Measurements from ENCODE around the gene UBAP2L.
"Not testable (repeated sequence)": the region's sequence is repeated elsewhere in the genome, so short reads cannot be mapped to it uniquely, and the experiment has no call there.

UBAP2L gene

DNA sequence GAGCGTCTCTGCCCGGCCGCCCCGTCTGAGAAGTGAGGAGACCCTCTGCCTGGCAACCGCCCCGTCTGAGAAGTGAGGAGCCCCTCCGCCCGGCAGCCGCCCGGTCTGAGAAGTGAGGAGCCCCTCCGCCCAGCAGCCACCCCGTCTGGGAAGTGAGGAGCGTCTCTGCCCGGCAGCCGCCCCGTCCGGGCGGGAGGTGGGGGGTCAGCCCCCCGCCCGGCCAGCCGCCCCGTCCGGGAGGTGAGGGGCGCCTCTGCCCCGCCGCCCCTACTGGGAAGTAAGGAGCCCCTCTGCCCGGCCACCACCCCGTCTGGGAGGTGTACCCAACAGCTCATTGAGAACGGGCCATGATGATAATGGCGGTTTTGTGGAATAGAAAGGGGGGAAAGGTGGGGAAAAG is 66.8 kb downstream of the UBAP2L start:
- not testable (repeated sequence) for H2BK15ac ChIP-seq (ENCODE audit: low read depth, poor library complexity, severe bottlenecking); H3K23ac ChIP-seq (ENCODE audit: low read length in 2 of 2); H4K8ac ChIP-seq (ENCODE audit: low read length); H3K4me2 ChIP-seq (ENCODE audit: low read length, poor library complexity, severe bottlenecking); H3K4me3 ChIP-seq (ENCODE audit: insufficient read depth in 1 of 2, low read depth in 1 of 2, low read length in 2 of 2); H3K79me1 ChIP-seq (replicated peaks; ENCODE audit: low read length, poor library complexity, severe bottlenecking); H3K14ac ChIP-seq (ENCODE audit: low read length in 2 of 2); H3K36me3 ChIP-seq (ENCODE audit: control insufficient read depth in 1 of 2, insufficient read depth in 2 of 2, low read depth in 1 of 2, low read length in 2 of 2); H2BK120ac ChIP-seq (ENCODE audit: low read depth, low read length); H3K18ac ChIP-seq (ENCODE audit: low read depth in 1 of 2, low read length in 2 of 2); H3K27ac ChIP-seq (ENCODE audit: low read length, poor library complexity, severe bottlenecking); H3K4ac ChIP-seq (ENCODE audit: low read depth in 1 of 2, low read length in 2 of 2); H2BK5ac ChIP-seq (ENCODE audit: low read depth, low read length, poor library complexity, severe bottlenecking); H2AK5ac ChIP-seq (ENCODE audit: low read length, severe bottlenecking); H2AFZ ChIP-seq (ENCODE audit: low read depth, low read length); H3K9ac ChIP-seq (ENCODE audit: low read length); H2BK12ac ChIP-seq (ENCODE audit: low read length in 2 of 2); H4K91ac ChIP-seq (ENCODE audit: low read length); H3K9me3 ChIP-seq (ENCODE audit: control insufficient read depth, low read length); DNase-seq; H3K4me1 ChIP-seq (ENCODE audit: control insufficient read depth, insufficient read depth, low read depth, low read length); H3K27me3 ChIP-seq (ENCODE audit: control insufficient read depth in 1 of 2, insufficient read depth in 1 of 2, low read length in 2 of 2)
- 100% methylated on average over 3 of the region's 30 CpGs for WGBS

DNA sequence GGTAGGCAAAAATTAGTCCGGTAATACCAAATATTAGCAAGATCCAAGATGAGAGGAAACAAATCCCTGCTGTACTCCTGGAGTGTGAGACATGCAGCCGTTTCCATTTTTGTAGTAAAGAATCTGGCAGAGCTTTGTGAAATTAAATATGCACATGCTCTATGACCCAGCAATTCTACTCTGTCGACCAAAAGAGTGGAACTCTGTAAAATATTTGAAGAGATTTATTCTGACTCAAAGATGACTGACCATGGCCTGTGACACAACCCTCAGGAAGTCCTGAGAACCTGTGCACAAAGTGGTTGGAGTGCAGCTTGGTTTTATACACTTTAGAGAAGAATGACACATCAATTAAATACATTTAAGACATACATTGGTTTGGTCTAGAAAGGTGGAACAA is 67.9 kb downstream of the UBAP2L start:
- no peak overlapping the region for H2AK5ac ChIP-seq (ENCODE audit: low read length, severe bottlenecking)
- H3K9me3 ChIP-seq (ENCODE audit: control insufficient read depth, low read length) = peaks cover 2% of the 10 kb centered on the region
- H2BK5ac ChIP-seq (ENCODE audit: low read depth, low read length, poor library complexity, severe bottlenecking) = no peak overlapping the region
- no peak for DNase-seq
- H3K27ac ChIP-seq (ENCODE audit: low read length, poor library complexity, severe bottlenecking) = no peak overlapping the region
- H3K18ac ChIP-seq (ENCODE audit: low read depth in 1 of 2, low read length in 2 of 2) = no peak overlapping the region
- H3K36me3 ChIP-seq (ENCODE audit: control insufficient read depth in 1 of 2, insufficient read depth in 2 of 2, low read depth in 1 of 2, low read length in 2 of 2) = no peaks in the 10 kb centered on the region
- no peaks in the 10 kb centered on the region for H3K79me1 ChIP-seq (replicated peaks; ENCODE audit: low read length, poor library complexity, severe bottlenecking)
- H3K27me3 ChIP-seq (ENCODE audit: control insufficient read depth in 1 of 2, insufficient read depth in 1 of 2, low read length in 2 of 2) = peaks cover 0 to 4% of the 10 kb centered on the region in 2 experiments
- no peak overlapping the region for H3K14ac ChIP-seq (ENCODE audit: low read length in 2 of 2)
- no peak overlapping the region for H4K8ac ChIP-seq (ENCODE audit: low read length)
- H3K4me1 ChIP-seq (ENCODE audit: control insufficient read depth, insufficient read depth, low read depth, low read length) = no peaks in the 10 kb centered on the region
- no peak overlapping the region for H3K4me3 ChIP-seq (ENCODE audit: insufficient read depth in 1 of 2, low read depth in 1 of 2, low read length in 2 of 2)
- no peak overlapping the region for H3K23ac ChIP-seq (ENCODE audit: low read length in 2 of 2)
- no peak overlapping the region for H3K9ac ChIP-seq (ENCODE audit: low read length)
- no peak overlapping the region for H3K4ac ChIP-seq (ENCODE audit: low read depth in 1 of 2, low read length in 2 of 2)
- H3K4me2 ChIP-seq (ENCODE audit: low read length, poor library complexity, severe bottlenecking) = no peak overlapping the region
- H2BK12ac ChIP-seq (ENCODE audit: low read length in 2 of 2) = no peak overlapping the region
- H2BK120ac ChIP-seq (ENCODE audit: low read depth, low read length) = no peak overlapping the region
- no peak overlapping the region for H2AFZ ChIP-seq (ENCODE audit: low read depth, low read length)
- no peak overlapping the region for H2BK15ac ChIP-seq (ENCODE audit: low read depth, poor library complexity, severe bottlenecking)
- 73% methylated on average over 3 of the region's 3 CpGs for WGBS
- H4K91ac ChIP-seq (ENCODE audit: low read length) = no peak overlapping the region

DNA sequence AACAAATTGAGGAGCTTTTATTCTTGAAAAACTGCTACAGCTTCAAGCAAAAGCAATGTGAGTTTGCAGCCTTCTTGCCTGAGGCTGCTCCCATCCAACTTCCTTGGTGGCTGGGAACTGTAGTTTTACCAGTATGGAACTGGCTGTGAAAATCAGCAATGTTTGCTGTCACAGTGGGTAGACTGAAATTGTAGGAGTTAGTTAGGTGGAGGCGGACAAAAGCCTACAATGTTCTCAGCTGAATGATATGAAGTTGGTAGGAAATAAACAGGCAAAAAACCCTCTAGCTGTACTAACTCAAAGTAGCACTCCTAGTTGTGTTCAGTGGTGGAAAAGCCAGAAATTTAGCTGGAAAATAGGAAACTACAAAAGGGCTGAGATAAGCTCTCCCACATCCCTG is 70.2 kb downstream of the UBAP2L start:
- H3K36me3 ChIP-seq (ENCODE audit: control insufficient read depth in 1 of 2, insufficient read depth in 2 of 2, low read depth in 1 of 2, low read length in 2 of 2) = no peaks in the 10 kb centered on the region
- H3K9me3 ChIP-seq (ENCODE audit: control insufficient read depth, low read length) = peaks cover 18% of the 10 kb centered on the region
- no peak overlapping the region for H3K27ac ChIP-seq (ENCODE audit: low read length, poor library complexity, severe bottlenecking)
- no peak overlapping the region for H3K9ac ChIP-seq (ENCODE audit: low read length)
- H3K4ac ChIP-seq (ENCODE audit: low read depth in 1 of 2, low read length in 2 of 2) = no peak overlapping the region
- no peak overlapping the region for H2AK5ac ChIP-seq (ENCODE audit: low read length, severe bottlenecking)
- H3K4me2 ChIP-seq (ENCODE audit: low read length, poor library complexity, severe bottlenecking) = no peak overlapping the region
- H2AFZ ChIP-seq (ENCODE audit: low read depth, low read length) = no peak overlapping the region
- no peak overlapping the region for H3K23ac ChIP-seq (ENCODE audit: low read length in 2 of 2)
- no peaks in the 10 kb centered on the region for H3K4me1 ChIP-seq (ENCODE audit: control insufficient read depth, insufficient read depth, low read depth, low read length)
- H3K14ac ChIP-seq (ENCODE audit: low read length in 2 of 2) = no peak overlapping the region
- no peak overlapping the region for H4K91ac ChIP-seq (ENCODE audit: low read length)
- no peak overlapping the region for H3K4me3 ChIP-seq (ENCODE audit: insufficient read depth in 1 of 2, low read depth in 1 of 2, low read length in 2 of 2)
- H3K79me1 ChIP-seq (replicated peaks; ENCODE audit: low read length, poor library complexity, severe bottlenecking) = no peaks in the 10 kb centered on the region
- H2BK120ac ChIP-seq (ENCODE audit: low read depth, low read length) = no peak overlapping the region
- no peak overlapping the region for H3K18ac ChIP-seq (ENCODE audit: low read depth in 1 of 2, low read length in 2 of 2)
- no peak overlapping the region for H2BK12ac ChIP-seq (ENCODE audit: low read length in 2 of 2)
- DNase-seq = no peak
- no peak overlapping the region for H2BK15ac ChIP-seq (ENCODE audit: low read depth, poor library complexity, severe bottlenecking)
- H4K8ac ChIP-seq (ENCODE audit: low read length) = no peak overlapping the region
- H2BK5ac ChIP-seq (ENCODE audit: low read depth, low read length, poor library complexity, severe bottlenecking) = no peak overlapping the region
- 80% methylated on average over 1 of the region's 1 CpG for WGBS
- peaks cover 0 to 4% of the 10 kb centered on the region in 2 experiments for H3K27me3 ChIP-seq (ENCODE audit: control insufficient read depth in 1 of 2, insufficient read depth in 1 of 2, low read length in 2 of 2)

GRCh38 chr1:154295408-154296235 is 74.9 kb downstream of the UBAP2L start:
- no peak overlapping the region for H2AK5ac ChIP-seq (ENCODE audit: low read length, severe bottlenecking)
- DNase-seq = peak; percentile 16
- WGBS = 68% methylated on average over 7 of the region's 8 CpGs

More at GRCh38 chr1:154295408-154296235, 74.9 kb downstream of the UBAP2L start:
- Histone ChIP-seq H4K91ac (ENCODE audit: low read length) (no peak overlapping the region), H2BK120ac (ENCODE audit: low read depth, low read length) (no peak overlapping the region), H3K27ac (ENCODE audit: low read length, poor library complexity, severe bottlenecking) (no peak overlapping the region), H2BK5ac (ENCODE audit: low read depth, low read length, poor library complexity, severe bottlenecking) (no peak overlapping the region), H3K4me2 (ENCODE audit: low read length, poor library complexity, severe bottlenecking) (no peak overlapping the region), H3K36me3 (ENCODE audit: control insufficient read depth in 1 of 2, insufficient read depth in 2 of 2, low read depth in 1 of 2, low read length in 2 of 2) (no peaks in the 10 kb centered on the region), H3K79me1 (replicated peaks; ENCODE audit: low read length, poor library complexity, severe bottlenecking) (no peaks in the 10 kb centered on the region), H3K9ac (ENCODE audit: low read length) (no peak overlapping the region), H3K9me3 (ENCODE audit: control insufficient read depth, low read length) (peaks cover 18% of the 10 kb centered on the region), H3K23ac (ENCODE audit: low read length in 2 of 2) (no peak overlapping the region), H3K27me3 (ENCODE audit: control insufficient read depth in 1 of 2, insufficient read depth in 1 of 2, low read length in 2 of 2) (peaks cover 0 to 4% of the 10 kb centered on the region in 2 experiments), H3K14ac (ENCODE audit: low read length in 2 of 2) (no peak overlapping the region), H3K18ac (ENCODE audit: low read depth in 1 of 2, low read length in 2 of 2) (no peak overlapping the region), H4K8ac (ENCODE audit: low read length) (no peak overlapping the region), H2BK12ac (ENCODE audit: low read length in 2 of 2) (no peak overlapping the region), H2BK15ac (ENCODE audit: low read depth, poor library complexity, severe bottlenecking) (no peak overlapping the region), H3K4me3 (ENCODE audit: insufficient read depth in 1 of 2, low read depth in 1 of 2, low read length in 2 of 2) (no peak overlapping the region), H3K4me1 (ENCODE audit: control insufficient read depth, insufficient read depth, low read depth, low read length) (no peaks in the 10 kb centered on the region), H3K4ac (ENCODE audit: low read depth in 1 of 2, low read length in 2 of 2) (no peak overlapping the region), H2AFZ (ENCODE audit: low read depth, low read length) (no peak overlapping the region)
